Measurements from ENCODE around the gene PGGHG. TPM values are rescaled to one million over a fixed set of nuclear protein-coding genes. Genes with fewer than 3 reads are reported as not detected.

PGGHG gene
- polyA plus RNA-seq, 3 donors: 1.6 to 82.9 (median 2.1) TPM

DNA sequence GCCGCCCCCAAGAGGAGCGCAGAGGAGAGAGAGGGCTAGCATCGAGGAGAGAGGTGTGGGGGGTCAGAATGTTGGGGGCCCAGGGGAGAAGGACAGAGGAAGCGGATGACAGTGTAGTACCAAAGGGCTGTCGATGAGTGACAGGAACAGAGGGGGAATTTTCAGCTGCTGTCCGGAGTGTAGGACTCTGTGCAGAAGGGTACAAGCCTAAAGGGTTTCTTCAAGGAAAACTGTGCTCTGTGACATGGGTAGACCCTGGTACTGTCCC lies 16.1 kb upstream of the PGGHG start:
- Mint-ChIP-seq H3K27ac (no peak overlapping the region), H3K4me1 (peaks cover 38% of the 10 kb centered on the region)
- WGBS (ENCODE audit: insufficient coverage): 97% methylated on average over 6 of the region's 6 CpGs

DNA sequence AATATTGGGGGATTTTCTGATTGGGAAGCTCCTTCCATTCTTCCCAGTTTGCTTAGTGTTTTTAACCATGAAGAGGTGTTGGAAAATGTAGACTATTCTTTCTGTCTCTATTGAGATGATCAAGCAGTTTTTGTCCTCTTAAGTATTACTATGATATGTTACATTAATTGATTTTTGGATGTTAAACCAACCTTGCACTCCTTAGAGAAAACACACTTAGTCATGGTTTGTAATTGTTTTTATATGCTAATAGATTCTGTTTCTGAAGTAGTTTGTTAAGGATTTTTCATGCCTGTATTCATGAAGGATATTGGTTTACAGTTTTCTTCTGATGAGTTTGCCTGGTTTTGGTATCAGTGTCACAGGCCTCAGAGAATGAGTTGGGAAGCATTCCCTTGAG lies 12.7 kb upstream of the PGGHG start:
- intact Hi-C loops (cut with micrococcal nuclease): no loop called here
- H3K9me3 ChIP-seq (replicated peaks in 1 of 2; ENCODE audit: control insufficient read depth in 1 of 2, insufficient read depth in 1 of 2, low read length in 2 of 2): peaks cover 0 to 3% of the 10 kb centered on the region in 2 donors
- Mint-ChIP-seq H3K4me3 (no peak overlapping the region), H3K4me1 (peaks cover 25% of the 10 kb centered on the region), H3K27me3 (ENCODE audit: low read depth in 3 of 3) (peaks cover 28 to 44% (median 30%) of the 10 kb centered on the region in 3 donors), H3K27ac (no peak overlapping the region), H3K36me3 (peaks cover 3 to 8% of the 10 kb centered on the region in 2 donors), H3K9me3 (peaks cover 0 to 19% (median 13%) of the 10 kb centered on the region in 7 donors)
- H3K27me3 ChIP-seq (ENCODE audit: control insufficient read depth in 2 of 2, insufficient read depth in 2 of 2, low read length in 2 of 2): peaks cover 24 to 34% of the 10 kb centered on the region in 2 donors
- H3K9ac ChIP-seq (ENCODE audit: insufficient read depth, low read length, poor library complexity, severe bottlenecking): no peak overlapping the region
- no peaks in the 10 kb centered on the region for H3K36me3 ChIP-seq (replicated peaks in 1 of 2; ENCODE audit: control insufficient read depth in 1 of 2, insufficient read depth in 2 of 2, low read length in 2 of 2)
- H3K4me1 ChIP-seq (ENCODE audit: control insufficient read depth in 1 of 2, insufficient read depth in 2 of 2, low read length in 2 of 2): peaks cover 29 to 42% of the 10 kb centered on the region in 2 donors
- TF ChIP-seq, protein P1, sequence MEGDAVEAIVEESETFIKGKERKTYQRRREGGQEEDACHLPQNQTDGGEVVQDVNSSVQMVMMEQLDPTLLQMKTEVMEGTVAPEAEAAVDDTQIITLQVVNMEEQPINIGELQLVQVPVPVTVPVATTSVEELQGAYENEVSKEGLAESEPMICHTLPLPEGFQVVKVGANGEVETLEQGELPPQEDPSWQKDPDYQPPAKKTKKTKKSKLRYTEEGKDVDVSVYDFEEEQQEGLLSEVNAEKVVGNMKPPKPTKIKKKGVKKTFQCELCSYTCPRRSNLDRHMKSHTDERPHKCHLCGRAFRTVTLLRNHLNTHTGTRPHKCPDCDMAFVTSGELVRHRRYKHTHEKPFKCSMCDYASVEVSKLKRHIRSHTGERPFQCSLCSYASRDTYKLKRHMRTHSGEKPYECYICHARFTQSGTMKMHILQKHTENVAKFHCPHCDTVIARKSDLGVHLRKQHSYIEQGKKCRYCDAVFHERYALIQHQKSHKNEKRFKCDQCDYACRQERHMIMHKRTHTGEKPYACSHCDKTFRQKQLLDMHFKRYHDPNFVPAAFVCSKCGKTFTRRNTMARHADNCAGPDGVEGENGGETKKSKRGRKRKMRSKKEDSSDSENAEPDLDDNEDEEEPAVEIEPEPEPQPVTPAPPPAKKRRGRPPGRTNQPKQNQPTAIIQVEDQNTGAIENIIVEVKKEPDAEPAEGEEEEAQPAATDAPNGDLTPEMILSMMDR (IDR thresholded peaks at IDR 0.05): no peak
- no peak overlapping the region for H2AFZ ChIP-seq (ENCODE audit: insufficient read depth, low read depth, low read length, poor library complexity, severe bottlenecking)
- peaks cover under 1% of the 10 kb centered on the region for H4K20me1 ChIP-seq (ENCODE audit: insufficient read depth, low read length)
- H3K4me2 ChIP-seq (replicated peaks; ENCODE audit: extremely low read depth, low read length, poor library complexity, severe bottlenecking): no peak overlapping the region
- H3K79me2 ChIP-seq (ENCODE audit: insufficient read depth, low read length): no peaks in the 10 kb centered on the region
- H3K4me3 ChIP-seq (replicated peaks in 1 of 3; ENCODE audit: low read depth in 2 of 3, low read length in 3 of 3): no peak overlapping the region
- no peak overlapping the region for H3K27ac ChIP-seq (ENCODE audit: low read depth in 1 of 2, low read length in 2 of 2)
- DNase-seq: no peak

More for the DNA sequence above, 16.1 kb upstream of the PGGHG start:
- TF ChIP-seq, protein P1 (IDR thresholded peaks at IDR 0.05): no peak
- H3K79me2 ChIP-seq (ENCODE audit: insufficient read depth, low read length): no peaks in the 10 kb centered on the region
- no peaks in the 10 kb centered on the region for H4K20me1 ChIP-seq (ENCODE audit: insufficient read depth, low read length)
- H3K4me1 ChIP-seq (ENCODE audit: control insufficient read depth in 1 of 2, insufficient read depth in 2 of 2, low read length in 2 of 2): peaks cover 37 to 41% of the 10 kb centered on the region in 2 donors
- H3K9ac ChIP-seq (ENCODE audit: insufficient read depth, low read length, poor library complexity, severe bottlenecking): no peak overlapping the region
- peaks cover 0 to 10% (median 3%) of the 10 kb centered on the region in 7 donors for H3K9me3 Mint-ChIP-seq
- H3K36me3 Mint-ChIP-seq: peaks cover 0 to 7% of the 10 kb centered on the region in 2 donors
- H3K36me3 ChIP-seq (replicated peaks in 1 of 2; ENCODE audit: control insufficient read depth in 1 of 2, insufficient read depth in 2 of 2, low read length in 2 of 2): no peaks in the 10 kb centered on the region
- H3K9me3 ChIP-seq (replicated peaks in 1 of 2; ENCODE audit: control insufficient read depth in 1 of 2, insufficient read depth in 1 of 2, low read length in 2 of 2): no peaks in the 10 kb centered on the region
- no peak overlapping the region for H3K4me3 Mint-ChIP-seq
- H3K27me3 ChIP-seq (ENCODE audit: control insufficient read depth in 2 of 2, insufficient read depth in 2 of 2, low read length in 2 of 2): peaks cover 0 to 8% of the 10 kb centered on the region in 2 donors
- no peak overlapping the region for H3K4me2 ChIP-seq (replicated peaks; ENCODE audit: extremely low read depth, low read length, poor library complexity, severe bottlenecking)
- intact Hi-C loops (cut with micrococcal nuclease): no loop called here
- H2AFZ ChIP-seq (ENCODE audit: insufficient read depth, low read depth, low read length, poor library complexity, severe bottlenecking): no peak overlapping the region
- H3K27ac ChIP-seq (ENCODE audit: low read depth in 1 of 2, low read length in 2 of 2): no peak overlapping the region
- H3K4me3 ChIP-seq (replicated peaks in 1 of 3; ENCODE audit: low read depth in 2 of 3, low read length in 3 of 3): no peak overlapping the region
- H3K27me3 Mint-ChIP-seq (ENCODE audit: low read depth in 3 of 3): peaks cover 9 to 13% (median 11%) of the 10 kb centered on the region in 3 donors
- no peak for DNase-seq

Measured in CD14-positive monocyte (primary cell).